GM21717 (cell line): ENCODE results near the gene HSDL1.

Experiments
- ATAC-seq: cut with Tn5 transposase; IDR thresholded peaks from one replicate; pipeline ENCODE4 v1.9.1; 2021; ENCODE audit warnings: mild to moderate bottlenecking, moderate library complexity; ENCODE audit not compliant: unreplicated experiment

Gene HSDL1

GRCh38 chr16:84144859-84145639 lies at the start of gene HSDL1, which contains the start of gene DNAAF1:
Gene HSDL1 (minus strand): TSS chr16:84145177. CDS start chr16:84131321, 13,856 bp downstream.
Gene DNAAF1 (plus strand): TSS chr16:84145308. CDS start chr16:84145441, 133 bp downstream.
- peak; percentile 83 for ATAC-seq

GRCh38 chr16:84194018-84194417 lies 49.0 kb upstream of the HSDL1 start:
- no peak for ATAC-seq

GRCh38 chr16:84193480-84193879 lies 48.5 kb upstream of the HSDL1 start:
- no peak for ATAC-seq

- ATAC-seq, result no peak
Measured at GRCh38 chr16:84191466-84191865, 46.5 kb upstream of the HSDL1 start.

GRCh38 chr16:84190731-84191388 lies 45.9 kb upstream of the HSDL1 start, which contains the start of gene ADAD2:
Gene ADAD2 (plus strand): TSS chr16:84191157. CDS start chr16:84191231, 74 bp downstream.
- ATAC-seq, result no peak

- ATAC-seq, result peak; percentile 92
Measured at GRCh38 chr16:84186685-84187437, 41.9 kb upstream of the HSDL1 start, which contains the start of gene TAF1C. Gene TAF1C (minus strand): TSS chr16:84187057. CDS start chr16:84184988, 2,069 bp downstream.

- ATAC-seq, result no peak
Measured at GRCh38 chr16:84184775-84185174, 39.8 kb upstream of the HSDL1 start.

- no peak for ATAC-seq
Measured at GRCh38 chr16:84183911-84184591, 39.1 kb upstream of the HSDL1 start.

GRCh38 chr16:84183572-84183875 lies 38.5 kb upstream of the HSDL1 start:
- no peak for ATAC-seq

DNA sequence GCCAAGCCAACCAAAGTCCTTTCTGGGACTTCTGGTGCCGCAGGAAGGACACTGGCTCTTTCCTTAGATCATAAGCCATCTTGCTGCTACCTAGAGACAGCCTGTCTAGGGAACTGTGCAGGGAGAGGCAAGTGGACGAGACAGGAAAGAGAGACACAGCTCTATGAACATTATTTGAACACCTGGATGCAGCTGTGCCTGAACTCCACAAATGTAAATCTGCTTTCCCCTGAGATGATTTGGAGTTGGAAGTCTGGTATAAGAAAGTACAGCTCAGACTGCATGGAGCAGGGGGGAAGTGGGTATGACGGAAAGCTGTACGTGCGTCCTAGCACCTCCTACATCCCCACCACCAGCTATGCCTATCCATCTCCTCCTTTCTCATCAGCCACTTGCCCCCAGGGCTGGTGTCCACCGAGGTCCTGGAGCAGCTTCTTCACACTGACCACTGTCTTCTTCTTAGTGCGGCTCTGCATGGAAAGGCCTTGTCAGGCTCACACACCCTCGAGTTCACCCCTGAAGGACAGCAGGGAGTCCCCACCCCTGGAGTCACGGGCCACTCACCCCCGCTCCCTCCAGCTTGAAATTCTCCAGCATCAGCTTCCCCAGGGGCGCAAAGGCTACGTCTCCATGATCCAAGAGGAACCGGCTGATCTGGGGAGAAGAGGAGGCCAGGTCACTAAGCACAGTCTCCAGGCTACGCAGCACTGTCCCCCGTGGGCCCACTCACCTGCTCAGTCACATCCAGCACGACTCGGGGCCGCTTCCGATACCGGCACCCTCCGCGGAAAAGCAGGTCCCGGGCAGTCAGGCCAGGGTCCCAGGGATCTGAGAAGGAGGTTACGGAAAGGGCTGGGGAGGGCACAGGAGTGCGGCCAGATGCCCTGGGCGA lies 37.9 kb upstream of the HSDL1 start:
- no peak for ATAC-seq

- ATAC-seq, result no peak
Measured at GRCh38 chr16:84182104-84182503, 37.1 kb upstream of the HSDL1 start.

- no peak for ATAC-seq
Measured at GRCh38 chr16:84181144-84181915, 36.4 kb upstream of the HSDL1 start.

- no peak for ATAC-seq
Measured at GRCh38 chr16:84180519-84181140, 35.7 kb upstream of the HSDL1 start.

DNA sequence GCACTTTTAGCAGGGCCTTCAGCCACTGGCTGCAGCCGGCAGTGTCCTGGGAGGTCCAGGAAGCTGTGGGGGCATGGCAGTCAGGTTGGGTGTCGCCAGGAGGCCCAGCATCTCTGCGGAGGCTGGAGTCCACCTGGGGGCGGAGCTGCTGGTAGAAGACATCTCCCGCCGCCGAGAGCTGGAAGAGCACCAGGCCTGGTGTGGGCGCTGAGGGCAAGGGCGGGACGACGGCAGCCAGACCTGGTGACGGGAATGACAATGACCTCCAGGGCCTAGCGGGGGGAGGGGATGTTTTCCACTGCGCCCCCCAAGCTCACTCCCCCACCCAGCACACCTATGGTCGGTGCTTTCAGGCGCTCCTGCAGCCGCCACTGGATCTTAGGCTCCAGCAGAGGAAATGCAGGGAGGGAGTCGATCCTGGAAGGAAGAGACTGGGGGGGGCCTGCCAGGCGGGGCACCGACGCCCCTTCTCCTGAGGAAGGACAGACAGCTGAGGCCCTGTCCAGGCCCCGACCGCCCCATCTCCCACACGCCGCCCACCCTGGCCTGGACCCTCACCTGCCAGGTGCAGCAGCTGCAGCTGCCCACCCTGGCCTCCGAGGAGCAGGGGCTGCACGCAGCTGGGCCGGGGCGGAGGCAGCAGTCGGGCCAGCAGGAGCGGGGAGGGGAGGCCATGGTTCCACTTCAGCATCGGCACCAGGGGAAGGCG lies 34.8 kb upstream of the HSDL1 start:
- ATAC-seq, result no peak

DNA sequence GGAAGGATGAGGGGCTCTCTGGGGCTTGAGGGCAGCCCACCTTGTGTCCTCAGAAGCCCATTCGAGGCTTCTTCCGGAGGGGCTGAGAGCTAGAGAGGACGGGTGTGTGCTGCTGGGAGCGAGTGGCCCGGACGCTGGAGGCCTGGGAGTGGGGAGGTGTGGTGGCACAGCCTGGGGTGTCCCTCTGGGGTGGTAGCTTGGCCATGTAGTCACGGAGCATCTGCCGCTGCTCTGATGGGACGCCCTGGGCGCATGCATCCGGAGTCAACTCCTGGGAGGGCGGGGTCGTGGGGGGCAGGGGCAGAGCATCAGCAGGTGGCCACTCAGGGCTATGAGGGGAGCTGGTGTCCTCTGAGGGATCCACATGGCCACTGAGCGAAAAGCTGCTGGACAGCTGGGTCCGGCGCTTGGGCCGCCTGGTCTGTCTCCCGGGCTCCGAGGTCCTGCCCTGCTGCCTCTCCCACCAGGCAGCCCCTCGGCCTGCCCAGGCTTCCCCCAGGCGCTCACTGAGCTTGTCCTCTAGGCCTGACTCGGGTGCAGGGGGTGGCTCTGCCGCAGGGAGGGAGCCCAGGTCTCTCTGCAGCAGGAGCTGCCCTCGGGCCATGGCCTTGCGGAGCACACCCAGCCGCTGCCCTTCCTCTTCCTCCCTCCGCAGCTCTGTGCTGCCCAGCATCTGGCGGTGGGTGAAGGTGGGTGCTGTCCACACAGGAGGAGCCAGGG lies 34.1 kb upstream of the HSDL1 start:
- no peak for ATAC-seq

DNA sequence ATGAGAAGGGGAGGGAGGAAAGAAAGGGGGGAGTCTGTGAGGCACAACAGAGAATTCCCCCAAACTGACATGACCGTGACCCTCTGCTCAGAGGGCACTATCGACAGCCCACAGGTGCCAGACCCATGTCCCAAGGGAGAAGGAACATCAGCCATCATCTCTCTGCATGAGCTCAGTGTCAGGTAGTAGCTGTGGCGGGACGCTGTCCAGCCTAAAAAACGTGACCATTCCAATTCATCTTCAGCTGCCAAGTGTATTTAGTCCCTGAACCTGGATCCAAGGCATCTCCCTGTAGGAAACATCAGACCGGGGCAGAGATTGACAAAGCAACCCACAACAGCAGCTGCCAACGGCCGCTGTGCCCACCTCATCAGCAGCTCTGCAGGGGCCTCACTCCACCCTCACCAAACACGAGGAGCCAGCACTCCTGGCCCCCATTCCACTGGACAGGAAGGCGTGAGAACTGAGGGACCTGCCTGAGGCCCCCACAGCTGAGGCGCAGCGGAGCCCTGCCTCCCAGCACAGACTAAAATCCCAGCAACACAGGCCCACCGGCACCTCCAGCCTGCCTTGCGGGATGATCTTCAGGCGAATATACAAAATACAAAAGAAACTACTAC lies 33.3 kb upstream of the HSDL1 start:
- ATAC-seq, result no peak

DNA sequence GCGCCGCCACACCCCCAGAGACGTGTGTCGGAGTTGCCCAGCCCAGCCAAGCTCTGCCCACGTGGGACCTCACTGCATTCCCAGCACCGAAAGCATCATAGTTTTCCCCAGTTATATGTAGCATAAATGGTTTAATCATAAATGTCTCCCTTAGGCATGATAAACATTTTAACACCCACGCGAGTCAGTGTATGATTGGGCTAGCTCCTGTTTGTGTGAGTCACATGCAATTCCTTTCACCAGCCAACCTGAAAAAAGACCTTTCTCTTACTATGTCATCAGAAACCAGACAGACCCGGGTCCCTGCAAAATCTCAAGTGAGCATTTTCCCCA lies 32.7 kb upstream of the HSDL1 start:
- no peak for ATAC-seq
